Measurements from ENCODE around the gene RNASEL.

- TF ChIP-seq ZFX (IDR thresholded peaks at IDR 0.05) (no peak), CTCF (conservative IDR thresholded peaks at IDR 0.05) (no peak)
Observed at GRCh38 chr1:182631053-182631677, 42.1 kb upstream of the RNASEL start.

Measured in C4-2B (cell line).